ENCODE results near the gene E2F3. TPM values are rescaled to one million over a fixed set of nuclear protein-coding genes. Genes with fewer than 3 reads are reported as not detected.

The E2F3 gene
- polyA plus RNA-seq, 5 donors, result 12.2 to 15.4 (median 13.1) TPM

DNA sequence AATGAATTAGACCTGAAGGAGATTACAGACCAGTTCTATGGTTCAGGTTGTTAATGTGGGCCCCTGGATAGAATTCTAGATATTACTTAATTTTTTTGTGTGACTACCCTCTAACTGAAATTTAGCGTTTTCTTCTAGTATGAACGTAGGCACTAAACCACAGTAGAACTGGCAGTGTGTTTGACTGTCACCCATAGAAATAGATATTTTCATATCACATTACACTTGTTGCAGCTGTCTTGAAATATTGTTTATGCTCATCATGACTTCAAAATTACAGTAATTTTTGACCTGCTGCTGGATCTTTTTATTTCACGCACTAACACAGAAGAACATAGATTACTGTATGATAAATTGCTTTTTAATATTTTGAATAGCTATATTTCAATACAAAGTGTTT lies 31.6 kb downstream of the E2F3 start:
- no peak for DNase-seq

DNA sequence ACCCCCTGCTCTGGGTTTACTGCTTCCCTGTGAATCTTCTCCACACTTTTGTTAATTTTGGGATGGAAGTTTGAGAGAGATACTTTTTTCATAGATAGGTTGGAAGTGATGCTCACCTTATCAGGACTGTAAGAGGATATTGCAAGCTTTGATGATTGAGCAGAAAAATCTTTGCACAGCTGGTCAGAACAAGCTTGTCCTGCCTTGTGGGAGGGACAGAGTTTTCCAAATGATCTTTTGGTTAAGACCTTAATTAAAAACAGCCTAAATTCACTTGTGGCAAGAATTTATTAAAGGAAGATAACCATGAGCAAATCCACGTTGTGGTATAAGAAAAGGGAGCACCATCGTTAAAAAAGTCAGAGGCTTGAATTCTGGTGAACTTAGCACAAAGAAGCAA lies 32.2 kb downstream of the E2F3 start:
- no peak for DNase-seq

DNA sequence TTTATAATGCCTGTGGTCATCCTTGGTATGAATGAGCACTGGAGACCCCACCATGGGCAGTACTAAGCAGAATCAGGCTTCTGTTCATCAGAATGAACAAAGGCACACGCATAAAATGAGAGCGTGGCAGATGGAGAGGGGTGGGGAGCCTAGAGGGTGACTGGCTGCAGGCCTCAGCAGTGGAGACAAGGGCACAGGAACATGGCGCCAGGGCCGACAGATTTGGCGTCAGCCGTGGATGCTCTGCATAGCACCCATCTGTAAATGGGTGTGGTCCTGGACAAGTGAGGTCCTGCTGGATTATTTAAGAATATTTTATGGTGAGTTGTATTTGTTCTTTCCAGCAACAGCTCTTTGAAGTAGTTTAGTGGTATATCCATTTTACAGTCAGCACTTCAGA lies 33.1 kb downstream of the E2F3 start:
- DNase-seq, result no peak

DNA sequence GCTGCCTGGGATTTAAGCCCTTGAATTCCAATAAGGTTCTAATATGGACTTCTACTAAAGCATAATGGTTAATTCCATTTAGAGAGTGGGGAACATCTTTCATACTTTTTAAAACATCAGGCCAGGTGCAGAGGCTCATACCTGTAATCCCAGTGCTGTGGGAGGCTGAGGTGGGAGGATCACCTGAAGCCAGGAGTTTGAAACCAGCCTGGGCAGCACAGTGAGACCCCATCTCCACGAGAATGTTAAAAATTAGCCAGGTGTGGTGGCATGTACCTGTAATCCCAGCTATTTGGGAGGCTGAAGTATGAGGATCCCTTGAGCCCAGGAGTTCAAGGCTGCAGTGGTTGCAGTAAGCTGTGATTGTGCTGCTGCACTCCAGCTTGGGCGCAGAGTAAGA lies 35.0 kb downstream of the E2F3 start:
- DNase-seq, result no peak

- no peak for DNase-seq
Measured at GRCh38 chr6:20437639-20438038, 36.0 kb downstream of the E2F3 start.

- DNase-seq, result no peak
Measured at GRCh38 chr6:20438462-20439070, 36.9 kb downstream of the E2F3 start.

GRCh38 chr6:20439558-20439957 lies 37.9 kb downstream of the E2F3 start:
- no peak for DNase-seq

DNA sequence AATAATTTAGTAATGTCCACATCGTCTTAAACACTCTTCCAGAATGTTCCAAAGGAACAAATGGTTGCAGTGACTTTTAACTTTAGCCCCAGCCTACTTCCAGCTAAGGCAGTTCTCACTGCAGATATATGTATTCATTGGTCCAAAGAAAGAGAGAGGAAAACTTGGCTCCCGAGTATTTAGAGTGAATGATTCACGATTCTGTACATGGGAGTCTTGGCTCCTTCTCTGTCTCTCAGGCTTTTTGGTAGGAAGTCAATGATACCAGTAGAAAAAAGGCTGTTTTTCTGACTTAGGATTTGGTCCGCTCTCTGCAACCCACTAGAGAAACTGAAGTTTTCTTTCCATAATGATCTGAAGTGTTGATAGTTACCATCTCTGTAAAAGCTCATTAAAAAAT lies 38.6 kb downstream of the E2F3 start:
- no peak for DNase-seq

GRCh38 chr6:20441236-20441635 lies 39.6 kb downstream of the E2F3 start:
- DNase-seq, result no peak

GRCh38 chr6:20441921-20442320 lies 40.2 kb downstream of the E2F3 start:
- no peak for DNase-seq

GRCh38 chr6:20444786-20445271 lies 43.1 kb downstream of the E2F3 start:
- no peak for DNase-seq

DNA sequence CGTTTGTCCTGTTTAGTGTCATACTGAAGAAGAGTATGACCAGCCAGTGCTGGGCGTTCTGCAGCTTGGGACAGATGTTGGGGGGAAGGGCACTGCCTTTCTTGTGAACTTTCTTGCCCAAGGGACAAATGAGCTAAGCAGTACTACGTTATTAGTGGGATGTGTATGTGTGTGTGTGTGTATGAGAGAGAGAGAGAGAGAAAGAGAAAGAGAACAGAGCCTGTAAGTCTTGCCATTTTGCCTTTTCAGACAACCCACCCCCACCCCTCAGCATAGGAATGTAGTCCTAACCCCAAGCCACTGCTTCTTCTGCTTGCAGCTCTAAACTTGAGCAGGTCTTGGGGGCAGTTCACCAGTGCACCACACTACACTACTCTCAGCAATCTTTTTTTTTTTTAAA lies 45.5 kb downstream of the E2F3 start:
- DNase-seq, result no peak

DNA sequence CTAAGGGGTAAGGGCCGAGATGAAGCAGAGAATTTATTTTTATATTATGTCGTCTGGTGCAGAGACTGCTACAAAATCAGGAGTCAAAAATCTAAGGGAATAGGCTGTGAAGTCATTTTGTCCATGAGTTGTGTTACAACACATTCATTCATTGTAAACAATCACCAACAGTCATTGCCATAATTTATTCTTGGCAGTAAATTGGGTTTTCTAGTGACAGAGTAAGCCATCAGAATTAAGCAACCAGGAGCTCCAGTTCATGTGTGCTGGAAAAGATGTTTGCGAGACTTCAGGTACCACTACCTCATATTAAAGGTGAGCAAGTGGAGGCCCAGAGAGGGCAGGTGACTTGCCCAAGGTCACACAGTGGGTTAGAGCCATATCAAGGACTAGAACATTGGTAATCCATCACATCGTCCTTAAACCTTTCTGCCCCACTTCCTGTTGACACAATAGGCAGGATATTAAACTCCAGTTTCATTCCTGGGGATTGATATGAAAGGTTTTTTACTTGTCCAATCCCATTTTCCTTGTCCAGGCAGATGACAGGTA lies 46.0 kb downstream of the E2F3 start:
- DNase-seq, result no peak

GRCh38 chr6:20448828-20449227 lies 47.1 kb downstream of the E2F3 start:
- no peak for DNase-seq

- DNase-seq, result no peak
Measured at GRCh38 chr6:20454204-20454824, 52.6 kb downstream of the E2F3 start.

GRCh38 chr6:20455251-20455940 lies 53.7 kb downstream of the E2F3 start:
- DNase-seq, result no peak

- DNase-seq, result no peak
Measured at GRCh38 chr6:20458027-20458894, 56.6 kb downstream of the E2F3 start.

- no peak for DNase-seq
Measured at GRCh38 chr6:20459682-20460081, 58.0 kb downstream of the E2F3 start.

DNA sequence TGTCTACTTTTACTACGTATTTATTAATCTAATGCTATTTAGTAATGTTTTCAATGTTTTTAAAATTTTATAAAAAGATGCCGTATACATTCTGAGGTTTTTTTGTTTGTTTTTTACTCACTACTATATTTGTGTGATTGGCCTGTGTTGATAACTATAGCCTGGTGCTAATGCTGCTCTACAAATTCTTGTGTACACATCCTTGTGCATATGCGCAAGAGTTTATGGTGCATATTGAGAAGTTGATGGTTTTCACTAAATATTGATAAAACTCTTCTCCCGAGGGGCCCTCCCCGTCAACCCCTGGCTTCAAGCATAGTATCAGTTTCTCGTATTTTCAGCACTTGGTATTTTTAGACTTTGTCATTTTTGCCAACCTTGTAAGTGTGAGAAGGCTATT lies 59.9 kb downstream of the E2F3 start:
- no peak for DNase-seq

GRCh38 chr6:20463396-20463795 lies 61.7 kb downstream of the E2F3 start:
- no peak for DNase-seq

GRCh38 chr6:20464041-20464440 lies 62.4 kb downstream of the E2F3 start:
- DNase-seq, result no peak

GRCh38 chr6:20464847-20465246 lies 63.2 kb downstream of the E2F3 start:
- DNase-seq, result no peak

All from right lung (tissue), 5 donors.